Measurements from ENCODE around the gene HSBP1L1.

The HSBP1L1 gene

DNA sequence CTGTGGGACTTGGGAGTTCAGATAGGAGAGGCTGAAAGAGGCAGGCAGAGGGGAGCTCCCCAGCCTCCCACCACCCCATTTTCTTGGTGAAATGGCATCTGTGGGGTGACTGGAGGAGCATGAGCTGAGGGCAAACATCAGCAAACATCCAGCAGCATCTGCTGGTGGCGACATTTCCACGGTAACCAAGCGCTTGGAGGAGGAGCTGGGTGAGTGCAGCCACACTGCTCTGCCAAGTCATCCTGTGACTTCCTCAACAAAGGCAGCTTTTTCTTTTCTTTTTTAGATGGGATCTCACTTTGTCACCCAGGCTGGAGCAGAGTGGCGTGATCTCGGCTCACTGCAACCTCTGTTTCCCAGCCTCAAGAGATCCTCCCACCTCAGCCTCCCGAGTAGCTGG lies 18.3 kb downstream of the HSBP1L1 start:
- TF ChIP-seq, protein P1, sequence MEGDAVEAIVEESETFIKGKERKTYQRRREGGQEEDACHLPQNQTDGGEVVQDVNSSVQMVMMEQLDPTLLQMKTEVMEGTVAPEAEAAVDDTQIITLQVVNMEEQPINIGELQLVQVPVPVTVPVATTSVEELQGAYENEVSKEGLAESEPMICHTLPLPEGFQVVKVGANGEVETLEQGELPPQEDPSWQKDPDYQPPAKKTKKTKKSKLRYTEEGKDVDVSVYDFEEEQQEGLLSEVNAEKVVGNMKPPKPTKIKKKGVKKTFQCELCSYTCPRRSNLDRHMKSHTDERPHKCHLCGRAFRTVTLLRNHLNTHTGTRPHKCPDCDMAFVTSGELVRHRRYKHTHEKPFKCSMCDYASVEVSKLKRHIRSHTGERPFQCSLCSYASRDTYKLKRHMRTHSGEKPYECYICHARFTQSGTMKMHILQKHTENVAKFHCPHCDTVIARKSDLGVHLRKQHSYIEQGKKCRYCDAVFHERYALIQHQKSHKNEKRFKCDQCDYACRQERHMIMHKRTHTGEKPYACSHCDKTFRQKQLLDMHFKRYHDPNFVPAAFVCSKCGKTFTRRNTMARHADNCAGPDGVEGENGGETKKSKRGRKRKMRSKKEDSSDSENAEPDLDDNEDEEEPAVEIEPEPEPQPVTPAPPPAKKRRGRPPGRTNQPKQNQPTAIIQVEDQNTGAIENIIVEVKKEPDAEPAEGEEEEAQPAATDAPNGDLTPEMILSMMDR (IDR thresholded peaks at IDR 0.05; ENCODE audit: insufficient read depth, low read length, poor library complexity, severe bottlenecking) = no peak
- TF ChIP-seq EZH2phosphoT487 (conservative IDR thresholded peaks at IDR 0.05; ENCODE audit: low read length) = no peak
- Histone ChIP-seq H2AFZ (ENCODE audit: low read depth, low read length, severe bottlenecking) (no peak overlapping the region), H3K36me3 (ENCODE audit: low read length) (peaks cover 3% of the 10 kb centered on the region)

DNA sequence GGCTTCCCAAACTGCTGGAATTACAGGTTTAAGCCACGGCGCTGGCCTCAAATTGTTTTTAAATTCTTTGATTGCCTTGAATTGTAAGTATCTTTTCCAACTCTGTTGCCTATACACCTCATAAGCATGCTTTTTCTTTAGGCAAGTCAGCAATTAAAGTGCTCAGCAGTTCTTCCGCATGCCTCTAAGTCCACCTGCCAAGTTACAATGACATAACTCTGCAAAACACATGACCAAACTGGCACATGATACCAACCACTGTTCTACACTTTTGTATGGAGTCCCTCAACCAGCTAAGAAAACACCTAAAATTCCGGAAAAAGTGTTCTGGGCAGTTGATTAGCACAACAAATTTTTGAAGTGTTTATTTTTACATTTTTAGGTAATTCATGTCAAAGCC lies 18.8 kb downstream of the HSBP1L1 start:
- Histone ChIP-seq H3K79me2 (ENCODE audit: insufficient read depth, low read length) (peaks cover 99% of the 10 kb centered on the region), H2AFZ (ENCODE audit: low read depth, low read length, severe bottlenecking) (no peak overlapping the region), H3K27ac (ENCODE audit: low read depth, low read length) (no peak overlapping the region), H3K27me3 (ENCODE audit: low read length) (no peaks in the 10 kb centered on the region), H3K9me2 (replicated peaks; ENCODE audit: insufficient read depth, low read length) (no peaks in the 10 kb centered on the region), H3K36me3 (ENCODE audit: low read length) (peaks cover 3% of the 10 kb centered on the region), H3K9ac (ENCODE audit: low read length) (no peak overlapping the region), H3F3A (ENCODE audit: insufficient read depth) (no peaks in the 10 kb centered on the region), H3K4me3 (ENCODE audit: insufficient read depth, low read length, poor library complexity, severe bottlenecking) (no peak overlapping the region), H3K9me3 (ENCODE audit: insufficient read depth, low read length) (no peaks in the 10 kb centered on the region), H4K20me1 (ENCODE audit: low read depth, low read length) (peaks cover 51% of the 10 kb centered on the region), H3K4me2 (ENCODE audit: low read depth, low read length, poor library complexity, severe bottlenecking) (no peak overlapping the region)
- TF ChIP-seq EZH2phosphoT487 (conservative IDR thresholded peaks at IDR 0.05; ENCODE audit: low read length) = no peak
- TF ChIP-seq, protein P1 (IDR thresholded peaks at IDR 0.05; ENCODE audit: insufficient read depth, low read length, poor library complexity, severe bottlenecking) = no peak

More for the DNA sequence above, 18.3 kb downstream of the HSBP1L1 start:
- H3K79me2 ChIP-seq (ENCODE audit: insufficient read depth, low read length) = peaks cover 100% of the 10 kb centered on the region
- H3K9me3 ChIP-seq (ENCODE audit: insufficient read depth, low read length) = no peaks in the 10 kb centered on the region
- no peaks in the 10 kb centered on the region for H3K27me3 ChIP-seq (ENCODE audit: low read length)
- H3K9me2 ChIP-seq (replicated peaks; ENCODE audit: insufficient read depth, low read length) = no peaks in the 10 kb centered on the region
- no peak overlapping the region for H3K27ac ChIP-seq (ENCODE audit: low read depth, low read length)
- no peak overlapping the region for H3K4me3 ChIP-seq (ENCODE audit: insufficient read depth, low read length, poor library complexity, severe bottlenecking)
- no peak overlapping the region for H3K4me2 ChIP-seq (ENCODE audit: low read depth, low read length, poor library complexity, severe bottlenecking)
- H3K9ac ChIP-seq (ENCODE audit: low read length) = no peak overlapping the region
- H3F3A ChIP-seq (ENCODE audit: insufficient read depth) = no peaks in the 10 kb centered on the region
- peaks cover 55% of the 10 kb centered on the region for H4K20me1 ChIP-seq (ENCODE audit: low read depth, low read length)

DNA sequence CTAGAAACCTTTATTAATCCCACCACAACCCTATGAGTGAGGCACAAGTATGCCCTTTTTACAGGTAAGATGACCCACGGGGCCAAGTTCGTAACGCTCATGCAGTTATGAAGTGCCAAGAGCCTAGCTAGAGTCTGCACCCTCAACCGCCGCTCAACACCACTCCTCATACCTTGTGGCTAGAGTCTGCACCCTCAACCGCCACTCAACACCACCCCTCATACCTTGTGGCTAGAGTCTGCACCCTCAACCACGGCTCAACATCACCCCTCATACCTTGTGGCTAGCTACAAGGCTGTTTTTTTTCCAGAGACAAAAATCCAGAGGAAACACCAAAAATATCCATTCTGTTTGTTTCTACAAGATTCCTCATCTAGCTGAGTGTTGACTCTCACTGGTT lies 19.4 kb downstream of the HSBP1L1 start:
- Histone ChIP-seq H3K27me3 (ENCODE audit: low read length) (no peaks in the 10 kb centered on the region), H4K20me1 (ENCODE audit: low read depth, low read length) (peaks cover 50% of the 10 kb centered on the region), H3K27ac (ENCODE audit: low read depth, low read length) (no peak overlapping the region), H3K4me2 (ENCODE audit: low read depth, low read length, poor library complexity, severe bottlenecking) (no peak overlapping the region), H3K9me3 (ENCODE audit: insufficient read depth, low read length) (no peaks in the 10 kb centered on the region), H3K4me3 (ENCODE audit: insufficient read depth, low read length, poor library complexity, severe bottlenecking) (no peak overlapping the region), H3K79me2 (ENCODE audit: insufficient read depth, low read length) (peaks cover 94% of the 10 kb centered on the region), H3K9ac (ENCODE audit: low read length) (no peak overlapping the region), H3F3A (ENCODE audit: insufficient read depth) (no peaks in the 10 kb centered on the region), H3K9me2 (replicated peaks; ENCODE audit: insufficient read depth, low read length) (no peaks in the 10 kb centered on the region), H3K36me3 (ENCODE audit: low read length) (peaks cover 3% of the 10 kb centered on the region), H2AFZ (ENCODE audit: low read depth, low read length, severe bottlenecking) (no peak overlapping the region)
- no peak for TF ChIP-seq EZH2phosphoT487 (conservative IDR thresholded peaks at IDR 0.05; ENCODE audit: low read length)
- TF ChIP-seq, protein P1 (IDR thresholded peaks at IDR 0.05; ENCODE audit: insufficient read depth, low read length, poor library complexity, severe bottlenecking) = no peak

All from SU-DHL-6 (cell line).